Measurements from ENCODE around the gene EXOSC1.
"Not testable (repeated sequence)": the region's sequence is repeated elsewhere in the genome, so short reads cannot be mapped to it uniquely, and the experiment has no call there.

The EXOSC1 gene

GRCh38 chr10:97407211-97407951, 38.4 kb downstream of the EXOSC1 start:
- peak; percentile 95 for DNase-seq

- not testable (repeated sequence) for DNase-seq
These were observed 39.3 kb downstream of the EXOSC1 start for GRCh38 chr10:97406483-97406882.

GRCh38 chr10:97406064-97406463, 39.7 kb downstream of the EXOSC1 start:
- no peak for DNase-seq

GRCh38 chr10:97404044-97404443, 41.8 kb downstream of the EXOSC1 start:
- DNase-seq: no peak

- DNase-seq: no peak
These were observed 44.3 kb downstream of the EXOSC1 start for GRCh38 chr10:97401455-97401919.

- DNase-seq: peak; percentile 97
These were observed 44.9 kb downstream of the EXOSC1 start, which contains the start of gene RRP12 for GRCh38 chr10:97400665-97401454. Gene RRP12, minus strand, starts transcription at chr10:97401340. Its CDS starts 109 bp downstream, at chr10:97401231.

GRCh38 chr10:97399843-97400545, 45.8 kb downstream of the EXOSC1 start:
- peak; percentile 77 for DNase-seq

- DNase-seq: no peak
These were observed 49.8 kb downstream of the EXOSC1 start for GRCh38 chr10:97396056-97396455.

- DNase-seq: no peak
These were observed 52.7 kb downstream of the EXOSC1 start for GRCh38 chr10:97393034-97393573.

- no peak for DNase-seq
These were observed 55.7 kb downstream of the EXOSC1 start for GRCh38 chr10:97390091-97390490.

GRCh38 chr10:97388152-97388551, 57.7 kb downstream of the EXOSC1 start:
- DNase-seq: no peak
